Fibroblast of skin of back (primary cell): ENCODE data around the gene IL17RC. TPM values are rescaled to one million over a fixed set of nuclear protein-coding genes. Genes with fewer than 3 reads are reported as not detected.
"Not testable (repeated sequence)": the region's sequence is repeated elsewhere in the genome, so short reads cannot be mapped to it uniquely, and the experiment has no call there.

Source experiments
- DNase-seq: peaks from one replicate; pipeline ENCODE4 v3.0.0-alpha.2; 2013
- polyA plus RNA-seq, 2 experiments: library from polyadenylated mRNA; unstranded; fragments of 120-200 nt; gene quantifications; one replicate each; pipeline ENCODE4 v1.2.1, GENCODE V29; 2013; ENCODE audit not compliant: insufficient read length in 2 of 2

The IL17RC gene
- 24.1 TPM for polyA plus RNA-seq (2013, experiment 1 of 2; ENCODE audit: insufficient read length)
- polyA plus RNA-seq (2013, experiment 2 of 2; ENCODE audit: insufficient read length), result 23.0 TPM

GRCh38 chr3:9916734-9917680 is at the start of gene IL17RC:
Gene IL17RC (plus strand): TSS chr3:9917098. CDS start chr3:9917316, 218 bp downstream.
- DNase-seq, result peak; percentile 88

GRCh38 chr3:9867106-9867505 is 49.8 kb upstream of the IL17RC start:
- DNase-seq, result no peak

DNA sequence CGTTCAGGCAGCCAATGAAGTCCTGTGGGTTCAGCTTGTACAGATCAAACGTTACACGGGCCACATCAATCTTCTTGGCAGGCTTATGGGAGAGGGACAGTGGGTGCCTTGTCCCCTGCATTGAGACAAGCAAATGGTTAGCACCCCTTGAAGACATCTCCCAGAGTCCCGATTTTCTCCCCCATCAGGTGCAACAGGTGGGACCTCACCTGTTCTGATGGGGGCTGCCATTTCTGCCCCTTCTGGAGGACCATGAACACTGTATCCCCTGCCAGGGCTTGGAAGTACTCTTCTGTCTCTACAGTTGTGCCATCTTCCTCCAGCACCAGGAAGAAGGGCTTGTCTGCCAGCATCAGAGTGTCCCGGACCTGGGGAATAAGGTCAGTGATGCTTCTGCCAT is 46.9 kb upstream of the IL17RC start:
- DNase-seq, result no peak

DNA sequence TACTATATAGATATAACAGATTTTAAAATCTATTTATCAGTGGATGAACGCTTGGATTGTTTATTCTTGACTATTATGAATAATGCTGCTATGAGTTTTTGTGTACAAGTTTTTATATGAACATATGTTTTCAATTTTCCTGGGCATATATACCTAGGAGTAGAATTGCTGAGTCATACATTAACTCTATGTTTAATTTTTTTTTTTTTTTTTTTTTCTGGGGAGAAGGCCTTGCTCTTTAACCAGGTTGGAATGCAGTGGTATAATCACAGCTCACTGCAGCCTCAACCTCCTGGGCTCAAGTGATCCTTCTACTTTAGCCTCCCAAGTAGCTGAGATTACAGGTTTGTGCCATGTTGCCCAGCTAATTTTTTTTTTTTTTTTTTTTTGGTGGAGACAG is 45.9 kb upstream of the IL17RC start:
- DNase-seq, result peak; percentile 78

DNA sequence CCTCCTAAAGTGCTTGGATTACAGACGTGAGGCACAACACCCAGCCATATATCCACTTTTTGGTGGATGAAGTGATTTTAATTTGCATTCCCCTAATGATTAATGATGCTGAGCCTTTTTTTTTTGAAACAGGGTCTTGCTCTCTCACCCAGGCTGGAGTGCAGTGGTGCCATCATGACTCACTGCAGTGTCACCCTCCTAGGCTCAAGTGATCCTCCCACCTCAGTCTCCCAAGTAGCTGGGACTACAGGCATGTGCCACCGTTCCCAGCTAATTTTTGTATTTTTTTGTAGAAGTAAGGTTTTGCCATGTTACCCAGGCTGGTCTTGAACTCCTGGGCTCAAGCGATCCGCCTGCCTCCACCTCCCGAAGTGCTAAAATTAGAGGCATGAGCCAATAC is 44.8 kb upstream of the IL17RC start:
- not testable (repeated sequence) for DNase-seq

DNA sequence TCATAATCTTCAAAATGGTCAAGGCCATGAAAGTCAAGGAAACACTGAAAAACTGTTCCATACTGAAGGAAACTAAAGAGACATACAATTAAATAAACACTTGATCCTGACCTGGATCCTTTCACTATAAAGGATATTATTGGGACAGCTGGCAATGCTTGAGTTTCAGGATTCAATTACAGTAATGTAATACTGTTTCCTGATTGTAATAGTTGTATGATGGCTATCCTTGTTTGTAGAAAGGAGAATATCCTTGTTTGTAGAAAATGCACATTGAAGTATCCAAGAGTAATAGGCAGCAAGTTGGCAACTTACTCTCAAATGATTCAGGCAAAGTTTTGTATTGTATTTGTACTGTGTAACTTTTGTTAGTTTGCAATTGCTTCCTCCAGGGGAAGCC is 41.5 kb upstream of the IL17RC start:
- no peak for DNase-seq

- not testable (repeated sequence) for DNase-seq
These were observed 40.6 kb upstream of the IL17RC start for GRCh38 chr3:9876255-9876654.

DNA sequence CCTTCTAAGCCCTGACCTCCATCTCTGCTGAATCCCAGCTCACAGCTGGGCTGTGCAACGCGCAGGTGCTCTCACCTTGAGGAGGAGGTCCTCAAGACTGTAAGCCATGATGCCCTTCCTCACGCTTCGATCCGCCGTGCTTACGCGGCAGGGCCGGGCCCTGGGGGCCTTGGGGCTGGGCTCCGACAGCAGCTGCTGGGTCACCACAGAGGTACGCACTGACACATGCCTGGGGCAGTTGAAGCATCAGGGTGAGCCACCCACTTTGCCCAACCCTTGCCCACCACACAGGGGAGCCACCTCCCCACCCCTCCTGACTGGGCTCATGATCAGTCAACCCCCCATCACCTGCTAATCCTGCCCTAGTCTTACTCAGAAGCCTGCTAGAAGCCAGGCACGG is 39.9 kb upstream of the IL17RC start:
- no peak for DNase-seq

DNA sequence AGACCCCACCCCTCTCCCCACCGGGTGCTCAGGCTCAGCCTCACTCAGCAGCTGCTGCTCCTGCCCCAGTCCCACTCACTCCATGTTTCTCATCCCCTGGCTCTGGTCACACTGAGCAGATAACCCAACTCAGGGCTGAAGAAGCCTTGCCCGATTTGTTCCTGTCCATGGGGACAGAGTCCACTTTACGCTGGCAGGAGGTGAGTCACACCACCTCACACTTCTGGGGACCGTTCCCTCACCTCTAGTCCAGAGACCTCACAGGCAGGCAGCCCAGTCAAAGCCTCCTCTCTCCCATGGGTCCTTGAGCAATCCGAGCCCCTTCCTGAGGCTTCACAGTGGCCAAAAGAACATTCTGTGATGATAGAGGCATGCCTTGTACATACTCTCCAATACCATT is 38.2 kb upstream of the IL17RC start:
- no peak for DNase-seq

DNA sequence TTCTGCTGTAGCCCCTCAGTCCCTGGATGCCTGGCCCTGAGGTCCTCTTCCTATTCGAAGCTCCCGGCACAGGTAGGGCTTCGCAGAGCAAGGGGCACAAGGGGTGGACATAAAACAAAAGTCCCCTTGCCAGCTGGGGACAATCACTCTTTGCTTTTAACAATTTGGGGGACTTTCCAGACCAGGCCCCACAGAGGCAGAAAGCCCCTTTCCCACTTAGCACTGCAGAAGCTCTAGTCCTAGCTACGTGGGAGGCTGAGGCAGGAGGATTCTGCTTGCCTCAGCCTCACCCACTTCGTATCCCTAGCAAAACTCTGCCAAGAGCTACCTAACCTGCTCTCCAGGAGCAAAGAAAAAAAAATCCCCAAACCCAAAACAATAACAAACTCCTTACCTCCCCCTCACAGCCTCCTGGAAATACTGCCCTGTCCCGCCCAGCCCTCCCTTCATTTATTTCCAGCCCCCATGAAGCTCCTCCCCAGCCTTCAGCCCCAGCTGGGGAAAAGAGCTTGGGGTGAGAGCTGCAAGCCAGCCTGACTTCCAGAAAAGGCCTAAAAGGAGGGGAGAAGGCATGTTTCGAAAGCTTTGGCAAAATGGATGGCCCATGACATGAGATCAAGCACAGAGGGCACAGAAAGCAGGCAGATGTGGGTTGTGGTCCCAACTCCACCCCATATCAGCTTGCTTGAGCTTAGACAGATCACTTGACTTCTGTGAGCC is 36.9 kb upstream of the IL17RC start, which contains the start of gene CIDEC:
Gene CIDEC (minus strand): TSS at position 424 of the 720 bp plus-strand sequence. CDS start 1,767 bp downstream, outside the sequence.
- no peak for DNase-seq

DNA sequence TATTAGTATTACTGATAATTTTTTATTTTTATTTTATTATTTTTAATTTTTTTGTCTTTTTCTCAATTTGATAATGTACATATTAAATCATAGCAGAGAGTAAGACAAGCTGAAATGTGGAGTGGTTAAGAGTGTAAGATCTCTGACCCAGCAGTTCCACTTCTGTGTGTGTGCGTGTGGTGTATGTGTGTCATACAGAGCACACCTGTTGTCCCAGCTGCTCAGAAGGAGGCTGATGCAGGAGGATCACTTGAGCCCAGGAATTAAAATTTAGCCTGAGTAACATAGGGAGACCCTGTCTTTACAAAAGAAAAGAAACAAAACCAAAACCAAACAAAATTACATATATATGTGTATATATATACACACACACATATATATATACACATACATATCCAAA is 35.5 kb upstream of the IL17RC start:
- no peak for DNase-seq

DNA sequence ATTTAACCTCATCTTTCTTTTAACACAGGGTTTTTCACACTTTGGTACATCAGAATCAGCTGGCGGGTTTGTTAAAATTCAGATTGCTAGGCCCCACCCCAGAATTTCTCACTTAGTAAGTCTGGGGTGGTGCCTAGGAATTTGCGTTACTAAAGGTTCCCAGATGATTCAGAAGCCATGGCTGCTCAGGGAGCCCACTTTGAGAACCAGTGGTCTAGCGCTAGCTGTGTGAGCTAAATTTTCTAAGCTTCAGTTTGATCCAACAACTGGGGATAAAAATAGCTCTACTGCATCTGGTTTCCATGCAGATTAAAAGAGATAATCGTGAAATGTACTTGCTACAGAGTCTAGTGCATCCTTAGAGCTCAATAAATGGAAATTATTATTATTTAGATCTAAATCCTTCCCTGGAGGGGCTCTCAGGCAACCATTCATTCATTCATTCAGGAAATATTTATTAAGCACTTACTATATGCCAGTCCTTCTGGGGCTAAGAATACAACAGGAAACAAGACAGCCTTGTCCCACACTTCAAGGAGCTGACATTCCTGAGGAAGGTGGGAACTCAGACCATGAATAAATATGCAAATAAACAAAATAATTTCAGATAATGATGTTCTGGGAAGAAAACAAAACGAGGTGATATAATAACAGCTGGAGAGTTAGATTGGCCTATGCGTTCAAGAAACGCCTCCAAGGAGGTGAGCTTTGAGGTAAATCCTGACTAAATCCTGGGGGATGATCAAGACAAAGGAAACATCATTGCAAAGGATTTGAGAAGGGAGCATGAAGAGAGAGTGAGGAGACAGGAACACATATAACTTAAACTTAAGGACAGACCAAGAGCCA is 33.0 kb upstream of the IL17RC start:
- DNase-seq, result peak; percentile 51

DNA sequence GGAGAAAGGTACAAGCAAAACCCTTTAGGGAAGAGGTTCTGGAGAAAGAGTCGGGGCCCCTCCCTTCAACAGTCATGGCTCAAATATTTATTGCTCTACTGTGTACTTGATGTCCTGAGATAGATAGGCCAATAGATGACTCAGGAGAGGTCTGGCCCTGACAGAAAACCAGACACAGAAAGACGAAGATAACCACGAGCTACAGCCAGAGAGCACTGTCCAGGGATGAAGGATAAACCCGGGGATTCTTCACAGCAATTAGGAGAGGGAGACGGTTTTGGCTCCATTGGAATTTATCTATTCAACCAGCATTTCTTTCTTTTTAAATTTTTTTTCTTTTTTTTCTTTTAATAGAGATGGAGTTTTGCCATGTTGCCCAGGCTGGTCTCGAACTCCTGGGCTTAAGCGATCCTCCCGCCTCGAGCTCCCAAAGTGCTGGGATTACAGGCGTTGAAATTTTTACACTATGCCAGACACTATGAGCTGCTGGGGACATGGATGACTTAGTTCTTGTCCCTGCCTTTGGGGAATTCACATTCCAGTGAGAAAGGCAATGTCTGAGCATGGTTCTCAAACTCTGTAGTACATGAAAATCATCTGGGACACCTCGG is 32.2 kb upstream of the IL17RC start:
- peak; percentile 92 for DNase-seq

DNA sequence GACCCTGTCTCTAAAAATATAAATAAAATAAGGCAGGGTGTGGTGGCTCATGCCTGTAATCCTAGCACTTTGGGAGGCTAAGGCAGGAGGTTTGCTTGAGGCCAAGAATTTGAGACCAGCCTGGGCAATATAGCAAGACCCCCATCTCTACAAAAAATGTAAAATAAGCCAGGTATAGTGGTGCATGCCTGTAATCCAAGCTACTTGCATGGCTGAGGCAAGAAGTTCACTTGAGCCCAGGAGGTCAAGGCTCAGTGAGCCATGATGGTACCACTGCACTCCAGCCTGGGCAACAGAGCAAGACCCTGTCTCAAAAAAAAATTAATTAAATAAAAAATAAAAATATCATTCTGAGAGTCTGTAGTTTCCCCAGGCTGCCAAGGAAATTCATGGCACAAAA is 30.6 kb upstream of the IL17RC start:
- no peak for DNase-seq

DNA sequence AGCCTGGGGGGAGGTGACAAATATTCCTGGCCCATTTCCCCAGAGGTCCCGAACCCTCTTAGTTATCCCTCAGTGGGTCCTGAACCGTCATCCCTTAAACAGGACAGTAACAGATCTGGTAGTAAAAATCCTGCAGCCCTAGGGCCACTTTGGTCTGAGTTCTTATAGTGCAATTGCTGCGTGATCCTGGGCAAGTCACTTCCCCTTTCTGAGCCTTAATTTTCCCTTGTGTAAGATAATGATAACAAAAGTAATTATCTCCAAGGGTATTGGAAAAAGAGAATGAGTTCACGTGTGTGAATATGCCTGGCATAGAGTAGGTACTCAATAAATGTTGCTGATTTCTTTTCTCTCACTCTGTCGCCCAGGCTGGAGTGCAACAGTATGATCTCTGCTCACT is 29.4 kb upstream of the IL17RC start:
- no peak for DNase-seq

- DNase-seq, result no peak
These were observed 28.4 kb upstream of the IL17RC start for GRCh38 chr3:9888540-9888939.

DNA sequence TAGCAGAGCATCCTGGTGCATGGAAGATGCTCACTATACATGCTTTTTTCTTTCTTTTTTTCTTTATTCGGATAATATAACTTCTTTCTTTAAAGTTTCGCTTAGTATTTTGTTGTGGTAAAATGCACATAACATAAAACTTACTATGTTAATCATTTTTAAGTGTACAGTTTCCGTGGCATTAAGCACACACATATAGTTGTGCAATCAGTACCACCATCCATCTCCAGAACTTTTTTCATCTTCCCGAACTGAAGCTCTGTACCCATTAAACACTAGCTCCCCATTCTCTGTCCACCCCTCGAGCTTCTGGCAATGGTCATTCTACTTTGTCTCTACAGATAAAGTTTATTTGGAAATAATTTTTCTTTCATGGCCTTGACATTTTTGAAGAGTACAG is 27.5 kb upstream of the IL17RC start:
- DNase-seq, result no peak

DNA sequence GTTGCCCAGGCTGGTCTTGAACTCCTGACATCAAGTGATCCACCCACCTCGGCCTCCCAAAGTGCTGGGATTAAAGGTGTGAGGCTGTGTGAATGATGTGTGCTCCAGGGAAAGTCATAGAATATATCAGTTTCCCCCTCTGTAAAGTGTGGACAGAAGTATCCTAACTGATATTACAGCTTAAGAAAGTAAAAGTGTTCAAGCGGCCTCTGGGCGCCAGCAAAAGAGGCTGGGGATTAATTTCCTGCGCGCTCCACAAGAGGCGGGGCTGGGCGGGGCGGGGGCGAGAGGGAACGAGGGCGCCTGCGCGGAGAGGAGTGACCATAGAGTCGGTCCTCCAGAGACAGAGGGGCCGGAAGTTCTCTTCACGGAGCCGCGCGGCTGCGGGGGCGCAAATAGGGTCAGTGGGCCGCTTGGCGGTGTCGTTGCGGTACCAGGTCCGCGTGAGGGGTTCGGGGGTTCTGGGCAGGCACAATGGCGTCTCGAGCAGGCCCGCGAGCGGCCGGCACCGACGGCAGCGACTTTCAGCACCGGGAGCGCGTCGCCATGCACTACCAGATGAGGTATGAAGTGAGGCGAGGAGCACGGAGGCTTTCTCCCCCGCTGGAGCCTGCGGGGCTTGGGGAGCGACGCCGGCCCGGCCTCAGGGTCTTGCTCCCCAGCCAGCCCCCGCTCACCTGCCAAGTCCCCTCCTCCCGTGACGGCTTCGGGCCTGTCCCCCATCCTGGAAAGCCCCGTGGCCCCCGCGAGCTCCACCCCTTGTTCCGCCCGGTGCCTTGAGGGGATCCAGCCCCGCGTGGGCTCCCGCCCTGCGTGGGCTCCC is 26.4 kb upstream of the IL17RC start, which contains the start of gene JAGN1:
Gene JAGN1 (plus strand): TSS at position 362 of the 823 bp plus-strand sequence. CDS start 113 bp downstream, at position 475.
- peak; percentile 87 for DNase-seq

GRCh38 chr3:9891072-9891622 is 25.8 kb upstream of the IL17RC start:
- DNase-seq, result no peak

- no peak for DNase-seq
These were observed 23.2 kb upstream of the IL17RC start for GRCh38 chr3:9893739-9894138.

DNA sequence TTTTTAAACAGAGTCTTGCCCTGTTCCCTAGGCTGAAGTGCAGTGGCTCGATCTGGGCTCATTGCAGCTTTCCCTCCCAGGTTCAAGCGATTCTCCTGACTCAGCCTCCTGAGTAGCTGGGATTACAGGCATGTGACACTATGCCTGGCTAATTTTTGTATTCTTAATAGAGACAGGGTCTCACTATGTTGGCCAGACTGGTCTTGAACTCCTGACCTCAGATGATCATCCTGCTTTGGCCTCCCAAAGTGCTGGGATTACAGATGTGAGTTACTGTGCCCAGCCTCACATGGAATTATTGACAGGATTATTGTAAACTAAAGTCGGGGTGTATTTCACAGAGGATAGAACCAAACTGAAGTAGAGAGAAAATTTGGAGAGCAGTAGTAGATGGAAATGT is 21.2 kb upstream of the IL17RC start:
- DNase-seq, result not testable (repeated sequence)
